T47D (cell line): Measurements from ENCODE around the gene BIRC6.
A peak's percentile ranks its signal among the peaks of the same experiment; 100 is the strongest.
"Not testable (repeated sequence)": the region's sequence is repeated elsewhere in the genome, so short reads cannot be mapped to it uniquely, and the experiment has no call there.

ENCODE experiments used
- DNase-seq, 2 experiments: peaks; one replicate each; pipeline versions ENCODE4 v3.0.0 to v3.0.0-alpha.2; 2011 to 2012; ENCODE audit warnings: low read depth in 1 of 2, low spot score in 1 of 2
- JUND ChIP-seq: IDR thresholded peaks from 2 replicates; pipeline ENCODE4 v1.6.1; 2012; ENCODE audit warnings: low read depth
- in situ Hi-C: cut with HindIII; loops from 2 replicates; pipeline ENCODE4 v1.10.0; 2016; ENCODE audit warnings: low sequenced_read_pairs, low pct_unique_long_range_greater_than_20kb

Gene BIRC6

GRCh38 chr2:32504877-32505478 is 148.2 kb downstream of the BIRC6 start:
- DNase-seq = peak in 1 of 2 experiments; percentile 2
- in situ Hi-C loops = no loop called here
- no peak for TF ChIP-seq JUND

- in situ Hi-C loops = no loop called here
- no peak for TF ChIP-seq JUND
- no peak for DNase-seq
These were observed 149.6 kb downstream of the BIRC6 start for GRCh38 chr2:32506446-32506845.

GRCh38 chr2:32514946-32515345 is 158.1 kb downstream of the BIRC6 start:
- DNase-seq = no peak
- TF ChIP-seq JUND = no peak
- in situ Hi-C loops = no loop called here

- in situ Hi-C loops = no loop called here
- TF ChIP-seq JUND = no peak
- DNase-seq = no peak
These were observed 159.7 kb downstream of the BIRC6 start for GRCh38 chr2:32516567-32516966.

- no peak for DNase-seq
- no peak for TF ChIP-seq JUND
- in situ Hi-C loops = no loop called here
These were observed 165.9 kb downstream of the BIRC6 start for GRCh38 chr2:32522770-32523169.

- DNase-seq = no peak
- no peak for TF ChIP-seq JUND
- in situ Hi-C loops = no loop called here
These were observed 166.9 kb downstream of the BIRC6 start for GRCh38 chr2:32523686-32524085.

- no peak for TF ChIP-seq JUND
- DNase-seq = no peak
- in situ Hi-C loops = no loop called here
These were observed 175.5 kb downstream of the BIRC6 start for GRCh38 chr2:32532341-32532740.

GRCh38 chr2:32532961-32533360 is 176.1 kb downstream of the BIRC6 start:
- no peak for DNase-seq
- in situ Hi-C loops = no loop called here
- TF ChIP-seq JUND = no peak

GRCh38 chr2:32534831-32535230 is 178.0 kb downstream of the BIRC6 start:
- no peak for TF ChIP-seq JUND
- DNase-seq = no peak
- in situ Hi-C loops = no loop called here

- in situ Hi-C loops = no loop called here
- DNase-seq = no peak
- TF ChIP-seq JUND = no peak
These were observed 181.9 kb downstream of the BIRC6 start for GRCh38 chr2:32538735-32539134.

GRCh38 chr2:32552483-32552882 is 195.7 kb downstream of the BIRC6 start:
- DNase-seq, in situ Hi-C loops: not testable (repeated sequence)

GRCh38 chr2:32553829-32554432 is 197.1 kb downstream of the BIRC6 start:
- DNase-seq = peak; percentile 7 to 29
- TF ChIP-seq JUND = no peak
- in situ Hi-C loops = no loop called here

- DNase-seq = no peak
- no peak for TF ChIP-seq JUND
- in situ Hi-C loops = no loop called here
These were observed 201.7 kb downstream of the BIRC6 start for GRCh38 chr2:32558492-32558891.

GRCh38 chr2:32559136-32559535 is 202.3 kb downstream of the BIRC6 start:
- TF ChIP-seq JUND = no peak
- DNase-seq = no peak
- in situ Hi-C loops = no loop called here
